Loucy (cell line): ENCODE data around the gene HCK.

Experiments used
- EZH2phosphoT487 ChIP-seq: fragments of 200-600 bp; IDR thresholded peaks from 2 replicates; pipeline ENCODE4 v1.6.1; 2018; ENCODE audit warnings: antibody characterized with exemption, mild to moderate bottlenecking, moderate library complexity, borderline replicate concordance
- TF ChIP-seq, protein P1 (sequence below): fragments of 200-600 bp; sonication (generic); conservative IDR thresholded peaks from 2 replicates; pipeline ENCODE4 v1.5.1; 2014; ENCODE audit warnings: mild to moderate bottlenecking, antibody characterized with exemption, low read length

DNA sequence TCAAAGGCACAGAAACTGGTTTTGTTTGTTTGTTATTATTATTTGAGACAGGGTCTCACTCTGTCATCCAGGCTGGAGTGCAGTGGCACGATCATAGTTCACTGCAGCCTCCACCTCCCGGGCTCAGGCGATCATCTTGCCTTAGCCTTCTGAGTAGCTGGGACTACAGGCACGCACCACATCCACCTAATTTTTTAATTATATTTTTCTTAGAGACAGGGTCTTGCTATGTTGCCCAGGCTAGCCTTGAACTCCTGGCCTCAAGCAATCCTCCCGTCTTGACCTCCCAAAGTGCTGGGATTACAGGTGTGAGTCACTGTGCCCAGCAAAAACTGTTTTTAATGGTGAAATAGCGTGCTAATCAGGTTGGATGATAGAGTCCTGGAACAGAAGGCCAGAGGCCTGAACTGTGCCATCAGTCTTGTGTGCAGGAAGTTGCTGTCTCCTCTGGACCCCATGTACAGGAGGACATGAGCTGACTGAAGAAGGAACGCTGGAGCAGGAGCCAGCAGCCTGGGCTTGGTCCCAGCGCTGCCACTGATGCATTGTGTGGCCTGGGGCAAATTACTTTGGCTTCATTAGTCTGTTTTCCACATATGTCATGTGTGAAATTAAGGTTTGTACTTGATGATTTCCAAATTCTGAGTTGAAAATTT, 62.4 kb downstream of the HCK start:
- TF ChIP-seq, protein P1, sequence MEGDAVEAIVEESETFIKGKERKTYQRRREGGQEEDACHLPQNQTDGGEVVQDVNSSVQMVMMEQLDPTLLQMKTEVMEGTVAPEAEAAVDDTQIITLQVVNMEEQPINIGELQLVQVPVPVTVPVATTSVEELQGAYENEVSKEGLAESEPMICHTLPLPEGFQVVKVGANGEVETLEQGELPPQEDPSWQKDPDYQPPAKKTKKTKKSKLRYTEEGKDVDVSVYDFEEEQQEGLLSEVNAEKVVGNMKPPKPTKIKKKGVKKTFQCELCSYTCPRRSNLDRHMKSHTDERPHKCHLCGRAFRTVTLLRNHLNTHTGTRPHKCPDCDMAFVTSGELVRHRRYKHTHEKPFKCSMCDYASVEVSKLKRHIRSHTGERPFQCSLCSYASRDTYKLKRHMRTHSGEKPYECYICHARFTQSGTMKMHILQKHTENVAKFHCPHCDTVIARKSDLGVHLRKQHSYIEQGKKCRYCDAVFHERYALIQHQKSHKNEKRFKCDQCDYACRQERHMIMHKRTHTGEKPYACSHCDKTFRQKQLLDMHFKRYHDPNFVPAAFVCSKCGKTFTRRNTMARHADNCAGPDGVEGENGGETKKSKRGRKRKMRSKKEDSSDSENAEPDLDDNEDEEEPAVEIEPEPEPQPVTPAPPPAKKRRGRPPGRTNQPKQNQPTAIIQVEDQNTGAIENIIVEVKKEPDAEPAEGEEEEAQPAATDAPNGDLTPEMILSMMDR, result no peak
- no peak for TF ChIP-seq EZH2phosphoT487
